Tibial artery (tissue), 4 donors: ENCODE measurements around the gene MED10.

Experiments used
- DNase-seq, 2 donors: peaks; one replicate each; pipeline ENCODE4 v3.0.0-alpha.2; 2019
- H3K27ac ChIP-seq, 2 donors: fragments of 200-600 bp; sonication (generic) in 1 of 2; 1 replicate in 1 of 2; 2 replicates in 1 of 2; pipeline ENCODE4 v1.5.1; 2018 to 2019; ENCODE audit warnings: mild to moderate bottlenecking in 1 of 2
- H3K27me3 ChIP-seq, 2 donors: fragments of 200-600 bp; sonication (generic) in 1 of 2; one replicate each; pipeline versions ENCODE4 v1.5.1 to v1.6.0; 2016 to 2019
- H3K36me3 ChIP-seq, 3 donors: fragments of 200-600 bp; sonication (generic) in 2 of 3; one replicate each; pipeline ENCODE4 v1.5.1; 2016 to 2019; ENCODE audit warnings: mild to moderate bottlenecking in 2 of 3
- H3K4me1 ChIP-seq, 4 donors: fragments of 200-600 bp; sonication (generic) in 2 of 4; 1 replicate in 3 of 4; 2 replicates in 1 of 4; pipeline ENCODE4 v1.5.1; 2016 to 2019
- H3K4me3 ChIP-seq, 2 donors: fragments of 200-600 bp; sonication (generic) in 1 of 2; 1 replicate in 1 of 2; 2 replicates in 1 of 2; pipeline ENCODE4 v1.5.1; 2018 to 2019; ENCODE audit warnings: mild to moderate bottlenecking in 2 of 2
- H3K9me3 ChIP-seq, 3 donors: fragments of 200-600 bp; sonication (generic) in 1 of 3; one replicate each; pipeline ENCODE4 v1.5.1; 2016 to 2019
- CTCF ChIP-seq, 2 experiments: fragments of 200-600 bp in 1 of 2; fragments of 450-650 bp in 1 of 2; IDR thresholded peaks; one replicate each; pipeline ENCODE4 v1.5.1; 2017 to 2019; ENCODE audit warnings: antibody characterized with exemption in 2 of 2, mild to moderate bottlenecking in 1 of 2, moderate library complexity in 1 of 2
- intact Hi-C: fragments of 100-400 bp; cut with DNase I; formaldehyde crosslinking; loops from one replicate; pipeline ENCODE4 v1.15.0; 2023; ENCODE audit warnings: low total_unique reads

MED10 gene

GRCh38 chr5:6410421-6410820 lies 32.1 kb upstream of the MED10 start:
- intact Hi-C loops: no loop called here
- DNase-seq: no peak
- Histone ChIP-seq H3K27ac (no peak overlapping the region), H3K4me3 (no peak overlapping the region), H3K36me3 (no peaks in the 10 kb centered on the region), H3K9me3 (no peaks in the 10 kb centered on the region), H3K27me3 (peaks cover 0 to 16% of the 10 kb centered on the region in 2 donors), H3K4me1 (no peaks in the 10 kb centered on the region)
- TF ChIP-seq CTCF (IDR thresholded peaks at IDR 0.05): no peak

GRCh38 chr5:6408627-6409446 lies 30.5 kb upstream of the MED10 start:
- H3K27ac ChIP-seq: no peak overlapping the region
- H3K9me3 ChIP-seq: no peaks in the 10 kb centered on the region
- DNase-seq: no peak
- no peaks in the 10 kb centered on the region for H3K36me3 ChIP-seq
- H3K4me3 ChIP-seq: no peak overlapping the region
- intact Hi-C loops: no loop called here
- H3K27me3 ChIP-seq: peaks cover 0 to 14% of the 10 kb centered on the region in 2 donors
- no peaks in the 10 kb centered on the region for H3K4me1 ChIP-seq
- no peak for TF ChIP-seq CTCF (IDR thresholded peaks at IDR 0.05)

GRCh38 chr5:6408260-6408596 lies 29.9 kb upstream of the MED10 start:
- intact Hi-C loops: no loop called here
- H3K4me1 ChIP-seq: no peaks in the 10 kb centered on the region
- H3K27ac ChIP-seq: no peak overlapping the region
- H3K36me3 ChIP-seq: no peaks in the 10 kb centered on the region
- no peak for TF ChIP-seq CTCF (IDR thresholded peaks at IDR 0.05)
- H3K27me3 ChIP-seq: peaks cover 0 to 14% of the 10 kb centered on the region in 2 donors
- no peak for DNase-seq
- H3K9me3 ChIP-seq: no peaks in the 10 kb centered on the region
- H3K4me3 ChIP-seq: no peak overlapping the region

- Histone ChIP-seq H3K27ac (no peak overlapping the region), H3K36me3 (no peaks in the 10 kb centered on the region), H3K27me3 (peaks cover 0 to 14% of the 10 kb centered on the region in 2 donors), H3K4me1 (no peaks in the 10 kb centered on the region), H3K4me3 (no peak overlapping the region), H3K9me3 (no peaks in the 10 kb centered on the region)
- DNase-seq: no peak
- no peak for TF ChIP-seq CTCF (IDR thresholded peaks at IDR 0.05)
- intact Hi-C loops: no loop called here
Measured at GRCh38 chr5:6407558-6408259, 29.4 kb upstream of the MED10 start.

- peaks cover 0 to 9% of the 10 kb centered on the region in 2 donors for H3K27me3 ChIP-seq
- intact Hi-C loops: no loop called here
Measured at GRCh38 chr5:6405591-6405990, 27.2 kb upstream of the MED10 start.

More at GRCh38 chr5:6405591-6405990, 27.2 kb upstream of the MED10 start:
- no peak for TF ChIP-seq CTCF (IDR thresholded peaks at IDR 0.05)
- H3K36me3 ChIP-seq: no peaks in the 10 kb centered on the region
- DNase-seq: no peak
- no peak overlapping the region for H3K27ac ChIP-seq
- no peaks in the 10 kb centered on the region for H3K4me1 ChIP-seq
- no peaks in the 10 kb centered on the region for H3K9me3 ChIP-seq
- no peak overlapping the region for H3K4me3 ChIP-seq
